PC-3 (cell line): ENCODE data around the gene MYO3B.

ENCODE experiments used
- EZH2phosphoT487 ChIP-seq: fragments of 300-600 bp; sonication (generic); IDR thresholded peaks from 2 replicates; pipeline ENCODE4 v1.6.1; 2018; ENCODE audit warnings: mild to moderate bottlenecking, antibody characterized with exemption, low read length, borderline replicate concordance
- TF ChIP-seq, protein P1 (sequence below): fragments of 300-600 bp; sonication (generic); conservative IDR thresholded peaks from 2 replicates; pipeline ENCODE4 v1.5.1; 2017; ENCODE audit warnings: antibody characterized with exemption, low read depth, mild to moderate bottlenecking, low read length

DNA sequence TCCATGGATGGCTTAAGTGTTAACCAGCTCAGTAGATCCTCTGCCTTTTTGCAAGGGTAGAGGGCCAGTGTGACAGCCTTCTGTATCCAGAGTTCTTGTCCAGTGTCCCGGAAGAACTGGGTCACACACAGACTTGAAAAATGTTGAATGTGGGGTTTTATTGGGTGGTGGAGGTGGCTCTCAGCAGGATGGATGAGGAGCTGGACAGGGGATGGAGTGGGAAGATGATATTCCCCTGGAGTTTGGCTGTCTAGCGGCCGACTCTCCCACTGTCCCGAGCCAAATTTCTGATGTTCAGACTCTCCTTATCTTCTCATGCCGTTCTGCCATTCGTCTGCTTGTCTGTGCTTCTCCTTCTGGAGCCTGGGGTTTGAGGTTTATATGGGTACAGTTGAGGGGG lies 72.6 kb downstream of the MYO3B start:
- TF ChIP-seq EZH2phosphoT487 = no peak
- TF ChIP-seq, protein P1, sequence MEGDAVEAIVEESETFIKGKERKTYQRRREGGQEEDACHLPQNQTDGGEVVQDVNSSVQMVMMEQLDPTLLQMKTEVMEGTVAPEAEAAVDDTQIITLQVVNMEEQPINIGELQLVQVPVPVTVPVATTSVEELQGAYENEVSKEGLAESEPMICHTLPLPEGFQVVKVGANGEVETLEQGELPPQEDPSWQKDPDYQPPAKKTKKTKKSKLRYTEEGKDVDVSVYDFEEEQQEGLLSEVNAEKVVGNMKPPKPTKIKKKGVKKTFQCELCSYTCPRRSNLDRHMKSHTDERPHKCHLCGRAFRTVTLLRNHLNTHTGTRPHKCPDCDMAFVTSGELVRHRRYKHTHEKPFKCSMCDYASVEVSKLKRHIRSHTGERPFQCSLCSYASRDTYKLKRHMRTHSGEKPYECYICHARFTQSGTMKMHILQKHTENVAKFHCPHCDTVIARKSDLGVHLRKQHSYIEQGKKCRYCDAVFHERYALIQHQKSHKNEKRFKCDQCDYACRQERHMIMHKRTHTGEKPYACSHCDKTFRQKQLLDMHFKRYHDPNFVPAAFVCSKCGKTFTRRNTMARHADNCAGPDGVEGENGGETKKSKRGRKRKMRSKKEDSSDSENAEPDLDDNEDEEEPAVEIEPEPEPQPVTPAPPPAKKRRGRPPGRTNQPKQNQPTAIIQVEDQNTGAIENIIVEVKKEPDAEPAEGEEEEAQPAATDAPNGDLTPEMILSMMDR = no peak
